SIG-M5 treated with dmso at 0.1 percent for 504 hours (cell line): ENCODE measurements around the gene LAMB3.
"Not testable (repeated sequence)": the region's sequence is repeated elsewhere in the genome, so short reads cannot be mapped to it uniquely, and the experiment has no call there.

Source experiments
- DNase-seq: peaks from one replicate; lab custom pipeline; 2025; ENCODE audit not compliant: unreplicated experiment; lab: John Stamatoyannopoulos, UW

Gene LAMB3

DNA sequence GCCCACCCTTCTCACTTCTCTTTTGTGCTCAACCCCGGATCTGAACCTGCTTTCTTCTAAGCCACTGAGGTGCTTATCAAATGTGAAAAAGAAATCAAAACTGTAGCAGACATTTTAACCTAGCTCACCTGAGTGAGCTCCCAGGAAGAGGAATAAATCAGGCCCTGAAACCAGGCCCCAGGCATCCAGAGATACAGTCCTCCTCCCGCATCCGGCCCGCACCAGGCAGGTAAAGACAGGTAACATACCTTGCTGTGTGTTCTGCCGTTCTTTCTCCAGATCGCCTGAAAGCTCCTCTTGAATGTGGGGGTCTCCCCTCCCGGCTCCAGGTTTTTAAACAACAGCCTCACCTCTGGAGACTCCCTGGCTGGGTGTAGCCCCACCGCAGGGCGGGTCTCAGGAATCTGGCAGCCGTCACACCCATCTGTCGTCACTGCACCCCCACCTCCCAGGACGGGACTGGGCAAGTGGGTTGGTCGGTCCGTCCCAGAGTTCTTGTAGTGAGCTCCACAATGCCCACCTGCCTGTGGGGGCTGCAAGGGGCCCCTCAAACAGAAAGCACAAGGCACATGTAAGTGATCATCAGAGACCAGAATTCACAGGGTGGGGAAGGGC is at the start of gene LAMB3:
LAMB3 (minus strand) TSS at position 305 of the 615 bp plus-strand sequence. CDS start 1,481 bp downstream, outside the sequence.
- no peak for DNase-seq

DNA sequence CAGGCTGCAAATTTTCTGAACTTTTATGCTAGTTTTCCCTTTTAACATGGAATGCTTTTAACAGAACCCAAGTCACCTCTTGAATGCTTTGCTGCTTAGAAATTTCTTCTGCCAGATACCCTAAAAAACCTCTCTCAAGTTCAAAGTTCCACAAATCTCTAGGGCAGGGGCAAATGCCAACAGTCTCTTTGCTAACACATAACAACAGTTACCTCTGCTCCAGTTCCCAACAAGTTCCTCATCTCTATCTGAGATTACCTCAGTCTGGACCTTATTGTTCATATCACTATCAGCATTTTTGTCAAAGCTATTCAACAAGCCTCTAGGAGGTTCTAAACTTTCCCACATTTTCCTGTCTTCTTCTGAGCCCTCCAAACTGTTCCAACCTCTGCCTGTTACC is 48.5 kb upstream of the LAMB3 start:
- DNase-seq = not testable (repeated sequence)

DNA sequence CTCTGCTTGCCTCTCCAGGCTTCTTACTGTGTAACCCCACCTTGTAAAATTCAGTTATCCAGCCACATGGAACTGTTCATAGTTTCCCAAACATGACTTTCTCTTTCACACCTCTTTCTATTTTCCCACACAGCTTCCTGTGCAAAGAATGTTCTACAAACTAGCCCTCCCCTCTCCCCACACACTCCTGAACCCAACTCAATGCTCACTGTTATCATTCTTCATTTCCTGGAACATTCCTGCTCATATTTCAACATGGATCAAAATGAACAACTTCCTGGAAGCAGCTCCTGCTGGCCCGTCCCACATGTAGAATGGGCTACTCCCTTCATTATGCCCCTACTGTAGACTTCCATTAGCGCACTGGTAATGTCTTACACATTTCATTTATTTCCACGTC is 44.9 kb upstream of the LAMB3 start:
- DNase-seq = no peak

DNA sequence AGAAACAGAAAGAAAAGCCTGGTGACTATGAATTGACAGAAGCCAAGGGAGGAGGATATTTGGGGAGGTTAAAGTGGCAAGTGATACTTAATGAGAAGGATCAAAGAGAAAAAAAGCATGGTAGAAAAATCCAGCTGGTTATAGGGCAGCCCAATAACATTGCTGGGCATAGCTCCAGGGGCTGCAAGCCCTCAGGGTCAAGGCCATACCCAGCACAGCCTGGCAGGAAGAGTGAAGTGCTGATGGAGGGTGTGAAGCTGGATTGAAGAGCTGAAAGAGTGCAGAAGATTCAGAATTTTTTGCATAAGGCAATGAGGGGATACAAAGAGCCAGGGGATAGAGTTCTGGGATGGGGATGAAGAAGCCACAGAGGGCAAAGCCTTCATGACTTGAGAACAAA is 44.4 kb upstream of the LAMB3 start:
- no peak for DNase-seq

DNA sequence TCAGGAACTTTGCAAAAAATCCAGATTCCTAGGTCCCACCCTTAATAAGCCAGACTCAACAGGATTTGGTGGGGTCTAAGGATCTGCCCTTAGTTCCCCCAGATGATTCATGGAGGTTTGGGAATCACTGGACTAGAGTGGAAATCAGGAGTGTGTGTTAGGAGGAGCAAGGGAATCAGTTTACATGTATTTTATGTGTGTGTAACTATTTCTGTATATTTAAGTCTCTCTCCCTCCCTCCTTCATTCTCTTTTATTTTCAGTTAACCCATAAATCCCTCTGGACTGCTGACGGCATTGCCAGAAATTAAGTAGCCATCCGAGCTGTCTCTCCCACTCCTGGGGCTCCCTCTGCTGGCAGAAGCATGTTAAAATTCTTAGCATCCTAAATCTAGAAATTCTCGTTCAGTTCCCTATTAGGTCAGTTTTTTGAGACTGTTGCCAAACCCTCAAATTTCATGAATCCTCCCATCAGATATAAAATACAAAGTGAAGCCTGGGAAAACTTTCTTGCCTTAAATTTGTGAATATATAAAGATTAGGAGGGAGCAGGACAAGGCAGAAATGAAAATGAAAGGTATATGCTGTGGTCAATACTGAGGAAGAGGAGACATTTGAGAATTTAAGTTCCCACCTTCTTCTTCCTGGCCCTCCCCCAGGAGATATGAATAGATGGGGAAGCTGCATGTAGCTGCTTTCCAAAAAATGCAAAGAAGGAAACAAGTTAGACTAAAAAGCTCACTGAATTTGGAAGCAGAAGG is 40.7 kb upstream of the LAMB3 start:
- DNase-seq = peak; percentile 75

DNA sequence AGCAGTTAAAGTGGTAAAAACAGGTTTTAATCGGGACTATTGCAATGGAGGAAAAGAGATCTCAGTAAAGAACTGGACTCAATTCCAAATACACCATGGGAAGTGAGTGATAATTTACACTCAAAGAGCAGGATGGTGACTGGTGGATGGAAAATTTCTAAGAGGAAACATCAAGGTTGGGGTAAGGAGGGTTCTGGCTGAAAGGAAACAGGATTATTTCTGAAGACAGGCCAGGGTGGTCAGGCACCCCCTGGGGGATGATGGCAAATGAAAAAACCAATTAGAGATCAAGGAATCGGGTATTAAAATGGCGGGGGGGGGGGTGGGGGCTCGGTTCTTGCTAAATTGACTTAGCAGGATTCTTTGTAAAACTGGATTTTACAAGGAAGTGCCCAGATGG is 40.1 kb upstream of the LAMB3 start:
- no peak for DNase-seq

DNA sequence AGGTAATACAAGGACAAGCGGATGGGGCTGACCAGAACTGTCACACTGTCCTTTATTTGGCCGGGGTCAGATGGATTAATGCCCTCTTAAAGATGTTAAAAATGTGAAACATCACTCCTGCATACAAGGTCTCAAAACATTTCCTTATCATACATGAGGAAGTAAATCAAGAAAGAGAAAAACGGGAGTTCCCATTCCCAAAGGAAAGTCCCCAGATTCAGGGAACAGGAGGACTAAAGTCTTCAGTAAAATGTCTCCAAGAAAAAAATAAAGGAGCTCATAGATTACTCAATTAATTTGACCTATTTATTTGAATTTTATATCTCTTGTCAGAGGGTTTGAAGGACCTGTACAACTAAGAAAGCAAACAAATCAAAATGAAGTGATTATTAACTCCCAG is 39.0 kb upstream of the LAMB3 start:
- DNase-seq = no peak

DNA sequence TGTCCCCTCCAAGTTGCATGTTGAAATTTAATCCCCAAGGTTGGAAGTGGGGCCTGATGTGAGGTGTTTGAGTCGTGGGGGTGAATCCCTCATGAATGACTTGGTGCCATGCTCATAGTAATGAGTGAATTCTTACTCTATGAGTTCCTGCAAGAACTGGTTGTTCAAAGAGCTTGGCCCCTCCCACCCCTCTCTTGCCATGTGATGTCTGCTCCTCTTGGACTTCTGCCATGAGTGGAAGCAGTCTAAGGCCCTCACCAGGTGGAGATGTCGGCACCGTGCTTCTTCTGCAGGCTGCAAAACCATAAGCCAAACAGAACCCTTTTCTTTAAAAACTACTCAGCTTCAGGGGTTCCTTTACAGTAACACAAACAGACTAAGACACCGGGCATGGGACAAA is 37.3 kb upstream of the LAMB3 start:
- no peak for DNase-seq

DNA sequence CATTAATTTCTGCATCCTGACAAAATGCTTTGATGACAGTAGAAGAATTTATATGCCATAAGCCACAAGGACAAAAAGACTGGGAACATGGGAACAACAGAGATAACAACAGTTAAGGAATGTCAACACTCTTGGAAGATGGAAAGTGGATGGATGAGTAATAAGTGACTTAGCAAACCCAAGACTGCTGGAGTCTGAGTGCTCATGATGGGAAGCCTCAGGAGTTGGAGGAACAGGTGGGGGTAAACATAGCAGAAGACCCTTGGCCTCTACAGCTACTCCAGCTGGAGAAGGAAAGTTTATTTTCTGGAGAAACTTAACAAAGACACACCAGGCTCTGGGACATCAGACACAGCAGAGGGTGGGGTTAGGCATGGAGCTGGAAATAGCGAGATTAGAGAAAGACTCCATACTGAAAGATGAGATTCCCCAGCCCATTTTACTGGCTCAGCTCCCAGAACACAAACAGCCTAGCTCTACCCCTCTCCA is 36.6 kb upstream of the LAMB3 start:
- no peak for DNase-seq

DNA sequence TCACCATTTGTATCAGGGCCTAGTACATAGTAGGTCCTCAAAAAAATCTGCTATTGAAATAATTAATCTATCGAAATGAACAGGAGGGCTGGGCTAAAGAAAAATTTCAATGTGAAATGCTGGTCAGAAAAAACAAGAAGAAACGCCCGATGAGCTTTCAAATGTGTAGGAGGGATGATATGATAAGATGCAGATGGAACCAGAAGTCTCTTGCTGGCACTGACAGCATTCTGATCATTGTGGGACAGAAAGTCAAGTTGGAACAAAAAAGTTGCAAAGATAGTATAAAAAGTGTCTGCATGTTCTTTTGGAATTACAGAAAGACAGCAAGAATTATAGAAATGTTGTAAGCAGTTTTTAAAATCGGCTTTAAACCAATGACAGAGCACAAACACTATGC is 34.1 kb upstream of the LAMB3 start:
- DNase-seq = no peak

DNA sequence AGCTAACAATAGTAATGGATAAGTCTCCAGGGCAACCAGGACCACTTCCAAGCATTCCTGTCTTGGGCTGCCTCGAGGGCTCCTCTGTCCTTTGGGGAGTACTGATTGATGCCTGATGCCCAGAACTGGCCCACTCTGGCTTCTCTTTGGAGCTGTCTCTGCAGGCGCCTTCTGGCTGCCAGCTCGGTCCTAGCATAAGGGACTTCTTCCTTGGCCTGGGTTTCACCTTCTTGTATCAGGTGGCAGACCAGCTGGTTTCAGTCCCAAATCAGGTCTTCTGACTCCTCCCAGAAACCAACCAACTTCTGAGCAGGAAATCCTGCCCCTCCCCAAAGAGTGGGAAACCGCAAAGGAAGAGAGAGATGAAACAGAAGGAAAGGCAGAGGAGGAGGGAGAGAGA is 33.6 kb upstream of the LAMB3 start:
- no peak for DNase-seq

DNA sequence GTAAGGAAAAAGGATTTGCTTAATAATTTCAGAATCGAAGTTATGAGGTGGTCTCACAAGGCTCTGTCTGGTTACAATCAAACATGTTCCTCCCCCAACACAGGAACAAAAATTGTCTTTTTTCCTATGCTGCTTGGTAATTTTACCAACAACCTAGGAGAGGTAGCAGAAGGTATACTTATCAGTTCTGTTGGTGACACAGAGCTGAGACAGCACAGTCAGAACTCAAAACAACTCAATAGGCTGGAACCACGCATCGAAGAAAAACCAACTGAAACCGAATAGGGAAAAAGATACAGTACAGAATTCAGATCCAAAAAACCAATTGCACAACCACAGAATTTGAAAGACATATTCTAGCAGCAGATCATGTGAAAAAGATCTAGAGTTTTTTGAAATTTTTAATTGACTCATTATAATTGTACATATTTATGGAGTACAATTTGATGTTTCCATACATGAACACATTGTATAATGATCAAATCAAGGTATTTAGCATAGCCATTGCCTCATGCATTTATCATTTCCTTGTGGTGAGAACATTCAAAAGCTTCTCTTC is 26.8 kb upstream of the LAMB3 start:
- DNase-seq = no peak

DNA sequence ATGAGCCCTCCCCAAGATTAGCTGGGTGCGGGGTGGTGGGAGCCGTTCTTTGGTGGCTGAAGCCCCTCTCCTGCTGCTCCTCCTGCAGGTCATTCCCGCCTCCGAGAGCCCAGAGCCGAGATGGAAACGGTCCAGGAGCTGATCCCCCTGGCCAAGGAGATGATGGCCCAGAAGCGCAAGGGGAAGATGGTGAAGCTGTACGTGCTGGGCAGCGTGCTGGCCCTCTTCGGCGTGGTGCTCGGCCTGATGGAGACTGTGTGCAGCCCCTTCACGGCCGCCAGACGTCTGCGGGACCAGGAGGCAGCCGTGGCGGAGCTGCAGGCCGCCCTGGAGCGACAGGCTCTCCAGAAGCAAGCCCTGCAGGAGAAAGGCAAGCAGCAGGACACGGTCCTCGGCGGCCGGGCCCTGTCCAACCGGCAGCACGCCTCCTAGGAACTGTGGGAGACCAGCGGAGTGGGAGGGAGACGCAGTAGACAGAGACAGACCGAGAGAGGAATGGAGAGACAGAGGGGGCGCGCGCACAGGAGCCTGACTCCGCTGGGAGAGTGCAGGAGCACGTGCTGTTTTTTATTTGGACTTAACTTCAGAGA is 23.4 kb upstream of the LAMB3 start:
- DNase-seq = no peak

DNA sequence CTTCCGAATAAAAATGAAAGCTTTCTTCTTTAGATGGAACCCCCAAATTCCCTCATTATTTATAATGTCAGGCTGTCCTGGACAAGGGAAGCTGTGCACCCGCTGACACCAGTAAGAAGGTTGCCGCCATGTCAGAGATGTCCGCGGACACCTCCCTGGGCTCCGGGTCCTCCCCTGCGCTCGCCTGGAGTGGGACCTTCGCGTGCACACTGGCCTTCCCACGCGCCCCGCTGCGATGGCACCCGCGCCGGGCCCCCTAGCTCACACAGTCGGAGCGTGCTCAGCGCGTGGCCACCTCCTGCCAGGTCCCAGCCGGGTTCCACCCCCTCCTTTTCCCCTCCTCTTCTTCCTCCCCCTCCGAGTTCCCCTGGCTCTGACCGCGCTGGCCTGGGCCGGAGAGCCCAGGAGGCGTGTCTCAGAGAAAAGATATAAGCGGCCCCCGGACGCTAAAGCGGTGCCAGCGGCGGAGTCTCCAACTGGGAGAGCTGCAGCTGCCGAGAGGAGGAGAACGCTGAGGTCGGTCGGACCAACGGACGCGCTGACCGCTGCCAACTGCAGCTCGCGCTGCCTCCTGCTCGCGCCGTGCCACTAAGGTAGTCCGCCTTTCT is 22.8 kb upstream of the LAMB3 start, which contains the start of gene G0S2:
G0S2 (plus strand) TSS at position 456 of the 608 bp plus-strand sequence. CDS start 273 bp downstream, outside the sequence.
- no peak for DNase-seq

DNA sequence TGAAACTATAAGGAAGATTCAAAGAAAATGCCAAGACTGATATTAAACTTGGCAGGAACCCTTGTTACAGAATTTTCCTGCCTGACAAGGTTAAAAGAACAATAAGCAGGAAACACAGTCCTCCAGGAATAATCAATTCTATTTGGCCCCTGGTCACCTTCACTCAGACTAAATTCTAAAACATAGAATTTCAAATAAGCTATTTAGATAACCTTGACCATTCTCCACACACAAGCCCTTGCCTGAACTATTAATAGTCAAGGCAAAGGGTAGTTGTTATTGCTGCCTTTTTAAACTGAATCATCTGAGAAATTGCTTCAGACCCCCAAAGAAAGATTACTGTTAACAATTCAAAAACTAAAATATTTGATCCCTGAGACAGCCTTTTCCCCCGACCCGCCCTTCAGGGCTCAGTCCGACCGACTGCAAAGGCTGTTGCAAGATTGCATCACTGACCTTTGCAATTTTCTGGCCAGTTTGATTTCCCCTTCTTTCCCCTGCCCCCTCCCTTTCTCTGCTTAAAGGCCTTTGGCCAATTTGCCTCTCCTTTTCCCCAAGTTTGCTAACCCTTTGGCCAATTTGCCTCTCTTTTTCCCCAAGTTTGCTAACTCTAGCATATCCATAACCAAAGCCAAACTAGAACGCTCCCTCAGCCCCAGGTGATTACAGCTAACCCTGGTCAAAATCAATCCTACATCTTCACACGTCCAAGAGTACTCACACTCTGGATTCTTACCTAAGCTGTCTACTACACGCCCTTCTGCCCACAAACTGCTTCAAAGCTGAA is 21.6 kb upstream of the LAMB3 start:
- peak; percentile 35 for DNase-seq

DNA sequence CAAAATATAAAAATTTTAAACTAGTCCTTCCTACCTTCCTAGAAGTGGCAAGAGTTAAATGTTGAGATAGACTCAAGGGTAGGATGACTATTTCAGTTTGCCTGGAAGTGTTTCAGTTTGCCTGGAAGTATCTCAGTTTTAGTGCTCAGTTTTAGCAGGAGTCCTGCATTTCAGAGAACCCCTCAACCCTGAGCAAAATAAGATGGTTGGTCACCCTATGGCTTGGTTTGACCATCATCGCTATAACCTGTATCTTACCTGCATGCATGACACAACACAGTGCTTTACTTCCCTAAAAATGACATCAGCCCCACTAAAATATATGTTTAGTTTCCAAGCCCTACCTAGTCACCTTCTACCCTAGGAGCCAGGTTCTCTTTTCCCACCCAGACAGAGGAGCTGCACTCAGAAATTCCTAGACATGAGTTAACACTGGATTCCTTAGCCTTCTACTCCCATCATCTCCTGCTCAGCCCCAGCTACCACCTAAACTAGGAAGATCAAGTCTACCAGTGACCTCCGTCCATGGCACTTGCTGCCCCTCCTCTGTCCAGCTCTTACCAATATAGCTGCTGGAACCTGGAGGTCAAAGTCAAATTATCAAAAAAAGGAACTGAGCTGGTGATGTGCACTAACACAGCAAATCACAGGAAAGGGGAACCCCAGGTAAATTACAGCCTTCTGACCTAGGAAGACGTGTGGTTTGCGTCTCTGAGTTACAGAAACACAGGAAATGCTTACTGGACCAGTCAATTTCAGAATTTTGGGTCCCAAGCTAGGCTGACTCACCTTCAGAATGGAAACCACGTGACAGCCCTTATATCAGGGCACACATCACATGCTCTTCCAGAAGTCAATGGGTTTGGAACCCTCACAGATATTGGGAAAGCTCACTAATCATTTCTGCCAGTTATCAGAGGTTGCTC is 20.7 kb upstream of the LAMB3 start:
- peak; percentile 18 for DNase-seq

DNA sequence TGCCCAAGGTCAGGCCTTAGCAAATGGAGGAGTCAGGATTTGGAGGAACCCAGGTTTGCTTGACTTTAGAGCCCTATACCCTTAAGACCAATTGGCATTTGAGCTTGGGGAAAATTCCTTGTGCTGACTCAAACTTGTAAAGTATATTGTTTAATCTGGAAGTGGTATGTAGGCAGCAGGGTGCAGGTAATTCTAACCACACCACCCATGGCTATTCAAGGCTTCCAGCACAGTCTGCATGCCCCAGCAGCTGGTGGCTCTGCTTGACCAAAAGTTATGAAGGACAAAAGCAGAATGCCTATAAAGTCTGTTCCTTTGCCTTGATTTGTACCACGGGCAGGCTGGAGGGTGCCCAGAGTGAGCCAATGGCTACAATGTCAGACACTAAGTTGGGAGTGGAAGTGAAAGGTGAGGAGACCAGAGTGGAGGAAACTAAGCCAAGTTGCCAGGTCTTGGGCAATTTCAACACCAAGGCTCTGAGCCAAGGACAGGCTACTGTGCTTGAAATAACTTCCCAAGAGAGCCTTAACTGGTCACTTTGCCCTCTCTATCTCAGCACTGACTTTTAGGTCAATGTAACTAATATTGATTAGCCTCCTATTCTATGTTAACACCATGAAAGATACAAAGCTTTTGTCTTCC is 18.3 kb upstream of the LAMB3 start:
- DNase-seq = no peak

DNA sequence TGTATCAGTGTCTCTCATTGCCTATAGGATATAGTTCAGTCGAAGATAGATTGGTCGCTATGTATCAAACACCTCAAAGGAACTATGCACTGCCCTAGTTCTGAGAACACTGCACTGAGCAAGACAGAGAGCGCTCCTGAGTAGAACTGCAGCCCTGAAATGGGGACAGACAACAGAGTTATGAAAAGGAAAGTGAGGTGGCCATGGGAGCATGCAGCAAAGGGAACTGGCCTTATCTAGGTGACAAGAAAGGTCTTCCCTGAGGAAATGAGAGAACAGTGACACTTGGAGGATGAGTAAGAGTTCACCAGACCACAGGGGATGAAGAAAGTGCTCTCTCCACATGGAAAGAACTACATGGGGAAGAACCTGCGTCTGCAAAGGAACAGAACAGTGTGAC is 15.5 kb upstream of the LAMB3 start:
- peak; percentile 23 for DNase-seq

DNA sequence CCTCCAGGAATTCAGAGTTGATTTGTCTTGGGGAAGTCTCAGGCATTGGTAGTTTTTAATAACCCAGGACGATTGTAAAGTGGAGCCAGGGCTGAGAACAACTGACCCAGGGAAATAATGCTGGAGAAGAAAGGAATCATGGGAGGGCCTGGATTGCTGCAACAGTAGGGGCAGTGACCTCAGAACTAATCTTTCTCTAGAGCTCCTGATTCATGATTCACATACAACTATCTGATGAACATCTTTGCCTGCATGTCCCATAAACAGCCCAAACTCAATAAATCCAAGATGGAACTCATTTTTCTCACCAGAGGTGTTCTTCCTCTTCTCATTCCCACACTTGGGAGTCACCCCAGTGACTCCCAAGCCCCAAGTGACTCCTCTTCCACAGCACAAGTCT is 14.9 kb upstream of the LAMB3 start:
- DNase-seq = no peak
